ENCODE measurements around the gene NBEA.

Gene NBEA

DNA sequence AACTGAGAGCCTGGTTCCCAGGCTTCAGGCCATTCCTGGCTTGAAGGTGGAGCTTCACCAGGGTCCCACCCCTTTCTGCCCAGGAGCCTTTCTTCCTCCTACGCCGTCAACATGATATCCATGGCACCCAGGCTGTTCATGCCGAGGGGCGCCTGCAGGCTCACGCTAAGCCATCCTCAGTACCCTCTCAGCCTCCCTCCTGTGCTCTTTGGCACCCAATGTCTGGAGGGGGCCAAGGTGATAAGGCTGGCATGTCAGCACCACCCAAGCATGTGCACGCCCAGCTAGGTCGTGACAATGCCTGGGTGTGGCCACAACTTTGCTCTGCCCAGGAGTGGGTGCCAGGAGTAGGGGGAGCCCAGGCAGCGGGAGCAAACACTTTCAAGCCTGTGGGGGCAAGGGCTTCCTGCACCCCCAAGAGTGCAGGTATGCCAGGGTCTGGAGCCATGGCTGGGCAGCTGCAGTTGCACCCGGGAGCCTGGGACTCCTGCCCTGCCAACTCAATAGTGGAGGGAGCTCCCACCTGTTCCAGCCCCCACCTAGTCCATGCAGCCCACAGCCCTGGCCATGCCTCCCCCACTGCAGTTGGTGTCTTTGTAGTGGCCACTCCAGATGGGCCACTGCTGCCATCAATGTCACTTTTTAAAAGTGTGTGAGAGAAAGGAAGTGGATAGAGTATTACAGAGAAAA is 314.5 kb downstream of the NBEA start:
- in situ Hi-C loops (cut with MboI; ENCODE audit: low sequenced_read_pairs): no loop called here

DNA sequence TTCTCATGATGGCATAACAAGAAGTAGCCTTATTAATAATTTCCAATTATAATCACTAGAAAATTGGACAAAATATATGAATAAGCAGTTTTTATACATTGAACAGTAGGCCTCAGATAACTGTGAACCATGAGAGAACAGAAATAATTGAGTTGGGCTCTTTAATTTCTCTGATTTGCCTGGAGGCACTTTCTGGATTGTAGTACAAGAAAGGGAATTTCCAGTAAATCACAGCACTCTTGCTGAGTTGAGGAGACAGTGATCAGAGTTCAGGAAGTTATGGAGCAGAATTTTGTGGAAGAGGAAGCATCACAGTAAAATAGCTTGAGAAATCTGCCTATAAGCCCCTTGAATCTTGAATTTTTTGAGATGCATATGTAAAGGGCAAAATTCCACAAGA is 318.2 kb downstream of the NBEA start:
- in situ Hi-C loops (cut with MboI; ENCODE audit: low sequenced_read_pairs): no loop called here

DNA sequence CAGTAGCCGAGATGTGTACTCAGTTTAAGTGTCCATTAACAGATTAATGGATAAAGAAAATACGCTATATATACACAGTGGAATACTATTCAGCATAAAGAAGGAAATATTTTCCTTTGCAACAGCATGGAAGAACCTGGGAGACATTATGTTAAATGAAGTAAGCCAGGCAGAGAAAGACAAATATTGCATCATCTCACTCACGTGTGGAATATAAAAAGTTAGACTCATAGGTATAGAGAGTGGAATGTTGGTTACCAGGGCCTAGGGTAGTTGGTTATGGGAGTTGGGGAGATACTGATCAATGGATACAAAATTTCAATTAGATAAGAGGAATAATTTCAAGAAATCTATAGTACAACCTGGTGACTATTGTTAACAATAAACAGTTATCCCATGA is 324.3 kb downstream of the NBEA start:
- in situ Hi-C loops (cut with MboI; ENCODE audit: low sequenced_read_pairs): no loop called here

DNA sequence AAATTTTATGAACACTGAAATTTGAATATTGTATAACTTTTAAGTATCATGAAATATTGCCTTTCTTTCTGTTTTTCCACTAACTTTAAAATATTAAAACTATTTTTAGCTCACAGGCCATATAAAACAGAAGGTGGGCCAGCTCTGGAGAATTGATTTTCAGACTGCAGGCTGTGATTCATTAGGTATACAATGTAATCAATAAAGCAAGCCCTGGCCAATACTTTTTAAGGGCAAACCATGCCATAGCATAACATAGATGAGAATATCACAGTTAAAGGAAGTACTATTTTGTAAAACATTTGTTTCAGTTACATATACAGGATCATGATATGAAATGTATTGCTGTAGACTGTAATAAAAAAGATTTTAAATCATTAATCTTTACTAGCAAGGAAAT is 336.8 kb downstream of the NBEA start:
- in situ Hi-C loops (cut with MboI; ENCODE audit: low sequenced_read_pairs): no loop called here

DNA sequence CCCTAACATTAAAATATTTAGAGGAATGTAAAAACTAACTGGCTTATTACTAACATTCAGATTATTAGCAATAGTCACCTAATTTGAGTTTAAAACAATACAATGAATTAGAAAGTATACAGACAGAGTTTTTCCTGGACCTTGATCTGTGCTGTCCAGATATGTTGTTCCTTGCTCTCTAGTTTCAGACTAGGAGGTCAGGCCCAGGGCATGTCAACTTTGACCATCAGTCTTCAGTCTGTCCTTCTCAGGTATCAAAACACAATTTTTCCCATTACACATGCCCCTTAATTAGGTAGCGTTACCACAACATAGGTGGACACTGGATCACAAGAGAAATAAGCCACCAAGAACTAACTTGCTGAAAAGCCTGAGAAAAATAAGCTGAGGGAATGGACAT is 337.4 kb downstream of the NBEA start:
- in situ Hi-C loops (cut with MboI; ENCODE audit: low sequenced_read_pairs): no loop called here

DNA sequence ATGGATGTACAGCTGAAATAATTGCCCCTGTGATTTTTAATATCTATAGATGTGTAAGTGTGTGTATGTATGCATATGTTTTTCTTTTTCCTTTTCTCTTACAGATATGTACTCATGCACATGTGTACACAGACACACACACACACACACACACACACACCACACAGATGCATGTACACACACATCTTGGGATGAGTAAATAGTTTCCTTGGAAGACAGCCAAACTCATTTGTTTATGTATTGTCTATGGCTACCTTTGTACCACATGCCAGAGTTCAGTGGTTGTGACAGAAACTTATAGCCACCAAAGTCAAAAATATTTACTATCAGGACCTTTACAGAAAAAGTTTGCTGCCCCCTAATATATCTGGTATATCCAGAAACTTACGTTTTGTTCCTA is 341.8 kb downstream of the NBEA start:
- in situ Hi-C loops (cut with MboI; ENCODE audit: low sequenced_read_pairs): no loop called here

DNA sequence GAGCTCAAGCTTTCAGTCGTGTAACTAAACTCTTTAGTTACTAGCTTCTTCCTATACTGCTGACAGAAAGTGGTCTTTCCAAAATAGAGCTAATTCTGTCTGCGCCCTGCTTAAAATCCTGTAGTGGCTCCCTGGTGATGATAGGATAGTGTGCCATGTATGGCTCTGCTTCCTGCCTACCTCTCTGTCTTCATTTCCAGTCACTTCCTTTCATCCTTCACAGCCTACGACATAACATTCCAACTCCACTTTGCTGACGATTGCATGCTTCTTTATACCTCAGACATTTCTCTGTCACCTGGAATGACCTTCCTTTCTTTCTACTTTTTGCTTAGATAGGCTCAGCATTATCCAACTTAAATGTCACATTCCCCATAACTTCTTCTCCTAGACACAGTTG is 343.6 kb downstream of the NBEA start:
- in situ Hi-C loops (cut with MboI; ENCODE audit: low sequenced_read_pairs): no loop called here

DNA sequence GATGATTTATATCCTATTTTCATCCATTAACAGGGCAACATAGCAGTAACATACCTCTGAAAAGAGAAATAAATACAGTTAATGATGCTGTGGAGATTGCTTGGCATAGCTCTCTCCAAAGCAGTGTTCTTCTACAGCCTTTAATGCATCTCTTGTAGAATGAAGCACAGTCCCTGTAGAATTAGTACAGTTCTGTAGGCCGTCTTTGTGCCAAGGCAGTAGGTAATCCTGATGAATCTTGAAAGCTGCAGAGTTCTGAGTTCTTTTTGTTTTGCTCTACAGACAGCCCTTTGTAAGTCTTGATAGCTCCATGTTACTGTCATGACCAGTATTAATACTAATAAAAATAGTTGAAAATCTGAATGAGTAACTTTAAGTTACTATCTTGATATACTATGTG is 350.3 kb downstream of the NBEA start:
- in situ Hi-C loops (cut with MboI; ENCODE audit: low sequenced_read_pairs): no loop called here

DNA sequence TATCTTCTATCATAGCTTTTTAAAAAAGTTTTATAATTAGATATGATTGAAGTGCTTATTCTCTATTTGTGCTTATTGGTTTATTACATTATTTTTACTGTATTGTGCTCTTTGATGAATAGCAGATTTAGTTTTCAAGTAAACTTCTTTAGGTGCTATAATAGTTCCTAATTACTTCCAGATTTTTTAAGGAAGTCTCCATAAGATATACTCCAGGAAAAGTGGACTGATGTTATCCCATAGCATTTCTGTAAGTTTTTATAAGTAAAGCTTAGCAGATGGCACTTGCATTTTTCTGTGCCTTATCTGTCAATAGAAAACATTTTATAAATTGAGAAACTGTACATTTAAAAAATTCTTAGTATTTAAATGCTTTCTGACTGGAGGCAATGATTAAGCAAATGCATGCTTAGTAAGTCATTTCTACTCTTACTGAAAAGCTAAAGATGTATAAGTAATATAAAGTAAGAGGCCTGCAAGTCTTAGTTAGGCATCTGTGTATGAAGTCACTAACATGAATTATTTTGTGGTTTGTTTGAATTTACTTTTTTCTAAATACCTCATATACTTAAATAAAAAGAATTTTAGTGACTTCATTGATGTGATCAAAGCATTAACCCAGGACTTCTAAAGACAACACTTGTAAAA is 351.6 kb downstream of the NBEA start:
- in situ Hi-C loops (cut with MboI; ENCODE audit: low sequenced_read_pairs): no loop called here

DNA sequence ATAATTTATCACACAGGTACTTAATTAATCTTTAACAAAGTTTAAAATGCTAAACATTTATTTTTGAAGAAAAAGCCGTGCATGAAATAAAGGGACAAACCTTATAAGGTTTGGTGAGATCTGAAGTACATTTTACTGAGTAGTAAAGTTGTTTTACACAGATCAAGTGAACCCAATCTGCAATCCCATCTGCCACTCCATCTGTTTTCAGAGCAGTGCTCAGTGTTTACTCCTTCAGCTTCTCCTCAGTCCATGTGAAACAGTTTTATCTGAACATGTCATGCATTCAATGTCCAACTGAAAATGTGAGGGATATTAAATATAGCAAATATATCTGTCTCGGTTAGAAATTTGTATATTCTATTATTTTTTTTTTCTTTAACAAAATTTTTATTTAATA is 367.6 kb downstream of the NBEA start:
- in situ Hi-C loops (cut with MboI; ENCODE audit: low sequenced_read_pairs): no loop called here

DNA sequence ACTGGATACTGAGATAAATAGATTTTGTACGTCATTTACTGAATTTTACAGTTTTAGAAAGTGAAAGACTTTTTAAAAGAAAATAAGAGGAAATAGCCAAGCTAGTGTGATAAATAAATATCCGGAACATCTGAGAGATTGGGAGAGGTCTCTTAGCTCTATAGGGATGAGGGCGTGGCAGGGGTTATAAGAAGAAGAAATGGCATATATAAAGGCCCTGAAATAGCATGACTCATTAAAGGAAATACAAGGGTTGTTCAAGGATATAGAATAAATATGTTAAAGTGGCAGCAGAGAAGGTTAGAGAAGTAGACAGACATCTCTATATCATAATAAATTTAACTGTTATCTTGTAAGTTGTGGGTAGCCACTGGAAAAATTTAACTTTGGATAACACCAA is 390.1 kb downstream of the NBEA start:
- in situ Hi-C loops (cut with MboI; ENCODE audit: low sequenced_read_pairs): no loop called here

DNA sequence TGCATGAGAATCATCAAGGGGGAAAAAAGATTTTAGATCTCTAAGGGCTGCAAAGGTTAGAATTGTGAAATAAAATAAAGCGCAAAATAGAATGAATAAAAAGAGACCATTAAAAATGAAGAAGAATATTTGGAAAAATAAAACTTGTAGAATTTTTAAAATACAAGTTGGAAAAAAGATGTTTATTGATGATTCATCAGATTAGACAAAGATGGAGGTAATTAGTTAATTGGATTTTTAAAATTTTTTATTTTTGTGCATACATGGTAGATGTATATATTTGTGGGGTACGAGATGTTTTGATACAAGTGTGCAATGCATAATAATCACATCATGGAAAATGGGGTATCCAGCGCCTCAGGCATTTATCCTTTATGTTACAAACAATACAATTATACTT is 391.1 kb downstream of the NBEA start:
- in situ Hi-C loops (cut with MboI; ENCODE audit: low sequenced_read_pairs): no loop called here

DNA sequence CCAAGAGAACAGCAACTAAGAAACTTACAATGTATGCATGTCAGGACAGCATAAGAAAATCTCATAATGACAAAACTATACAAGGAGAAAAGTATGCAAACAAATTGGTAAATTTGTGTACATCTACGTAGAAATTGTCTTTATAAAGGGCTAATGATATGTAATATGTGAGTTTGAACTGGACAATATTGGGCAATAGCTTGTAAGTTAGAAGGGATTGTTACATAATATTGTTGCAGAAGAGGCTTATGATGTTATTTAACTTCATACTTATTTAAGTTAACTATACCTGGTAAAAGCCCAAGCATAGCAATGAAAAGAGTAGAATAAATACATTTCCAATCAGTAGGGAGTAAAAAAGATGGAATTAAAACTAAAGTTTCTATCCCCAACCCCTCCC is 400.4 kb downstream of the NBEA start:
- in situ Hi-C loops (cut with MboI; ENCODE audit: low sequenced_read_pairs): no loop called here

DNA sequence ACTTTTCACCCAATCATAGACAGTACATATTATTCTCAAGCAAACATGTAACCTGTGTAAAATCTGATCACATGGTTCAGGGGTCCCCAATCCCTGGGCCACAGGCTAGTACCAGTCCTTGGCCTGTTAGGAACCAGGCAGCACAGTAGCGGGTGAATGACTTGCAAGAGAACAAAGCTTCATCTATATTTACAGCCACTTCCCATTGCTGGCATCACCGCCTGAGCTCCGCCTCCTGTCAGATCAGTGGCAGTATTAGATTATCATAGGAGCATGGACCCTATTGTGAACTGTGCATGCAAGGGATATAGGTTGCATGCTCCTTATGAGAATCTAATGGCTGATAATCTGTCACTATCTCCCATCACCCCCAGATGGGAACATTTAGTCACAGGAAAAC is 401.3 kb downstream of the NBEA start:
- in situ Hi-C loops (cut with MboI; ENCODE audit: low sequenced_read_pairs): no loop called here

DNA sequence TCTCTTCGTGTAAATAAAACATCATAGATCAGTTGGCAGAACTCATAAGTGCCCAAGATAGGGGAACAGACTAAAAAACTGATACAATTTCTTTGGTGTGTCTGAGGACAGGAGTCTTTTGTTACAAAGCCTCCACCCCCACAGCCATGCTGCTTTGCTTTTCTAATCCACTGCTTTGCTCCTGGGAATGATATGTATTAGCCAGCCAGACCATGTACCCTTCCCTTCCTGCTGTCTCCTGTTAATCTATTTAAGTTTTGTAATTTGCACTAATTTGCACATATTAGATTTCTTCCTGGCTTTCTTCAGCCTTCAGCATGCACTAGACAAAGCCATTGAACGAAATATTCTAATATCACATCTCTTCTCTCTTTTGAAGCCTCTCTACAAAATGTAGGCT is 403.9 kb downstream of the NBEA start:
- in situ Hi-C loops (cut with MboI; ENCODE audit: low sequenced_read_pairs): no loop called here

DNA sequence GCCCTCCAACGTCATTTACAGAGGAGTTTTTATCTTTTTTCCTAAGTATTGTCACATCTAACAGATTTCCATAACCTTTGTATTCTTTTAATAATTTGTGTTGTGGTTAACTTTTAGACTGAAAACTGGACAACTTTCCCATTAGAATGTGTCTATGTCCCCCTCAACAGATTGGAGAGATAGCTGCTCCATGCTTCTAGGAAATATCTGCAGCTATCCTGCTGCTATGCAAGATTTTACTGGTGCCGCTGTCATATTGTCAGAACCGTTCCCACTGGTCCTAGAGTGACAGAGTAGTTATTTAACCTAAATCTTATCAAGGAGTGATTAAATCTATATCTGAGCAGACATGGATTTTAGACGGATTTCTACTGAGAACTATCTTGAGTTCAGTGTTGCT is 404.4 kb downstream of the NBEA start:
- in situ Hi-C loops (cut with MboI; ENCODE audit: low sequenced_read_pairs): no loop called here

DNA sequence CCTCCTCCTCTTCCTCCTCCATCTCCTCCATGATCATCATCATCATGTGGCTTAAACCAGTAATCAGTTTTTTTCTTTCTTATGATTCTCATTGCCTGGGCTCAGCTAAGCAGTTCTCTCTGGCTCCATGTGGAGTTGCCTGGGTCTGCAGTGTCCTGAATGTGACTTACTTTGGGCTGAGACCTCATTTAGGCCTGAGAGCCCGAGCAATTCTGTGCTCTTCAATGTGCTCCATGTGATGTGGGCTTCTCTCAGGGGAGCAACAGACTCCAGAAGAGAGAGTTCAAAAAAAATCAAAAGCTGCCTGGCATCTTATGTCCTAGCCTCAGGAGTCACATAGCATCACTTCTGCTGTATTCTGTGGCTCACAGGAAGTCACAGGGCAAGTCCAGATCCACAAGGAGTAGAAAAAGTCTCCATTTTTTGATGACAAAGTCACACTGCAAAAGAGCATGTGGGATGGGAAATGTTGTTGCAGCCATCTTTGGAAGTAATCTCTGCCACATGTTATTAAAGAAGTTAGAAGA is 405.7 kb downstream of the NBEA start:
- in situ Hi-C loops (cut with MboI; ENCODE audit: low sequenced_read_pairs): no loop called here

DNA sequence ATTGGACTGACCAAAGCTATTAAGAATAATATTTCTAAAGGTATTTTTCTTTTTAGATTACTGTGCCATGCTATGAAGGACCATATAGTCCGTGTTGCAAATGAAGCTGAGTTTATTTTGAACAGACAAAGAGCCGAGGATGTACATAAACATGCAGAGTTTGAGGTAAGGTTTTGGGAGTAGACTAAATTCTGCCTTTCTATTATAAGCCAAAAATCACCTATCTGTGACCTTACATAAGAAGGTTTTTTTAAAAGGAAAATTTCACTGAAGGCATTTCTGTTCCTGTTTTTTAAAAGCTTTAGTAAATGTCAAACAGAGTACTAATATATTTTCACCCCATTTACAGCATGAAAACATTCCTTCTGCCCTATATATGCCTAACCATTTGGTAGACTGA is 407.0 kb downstream of the NBEA start:
- in situ Hi-C loops (cut with MboI; ENCODE audit: low sequenced_read_pairs): no loop called here

DNA sequence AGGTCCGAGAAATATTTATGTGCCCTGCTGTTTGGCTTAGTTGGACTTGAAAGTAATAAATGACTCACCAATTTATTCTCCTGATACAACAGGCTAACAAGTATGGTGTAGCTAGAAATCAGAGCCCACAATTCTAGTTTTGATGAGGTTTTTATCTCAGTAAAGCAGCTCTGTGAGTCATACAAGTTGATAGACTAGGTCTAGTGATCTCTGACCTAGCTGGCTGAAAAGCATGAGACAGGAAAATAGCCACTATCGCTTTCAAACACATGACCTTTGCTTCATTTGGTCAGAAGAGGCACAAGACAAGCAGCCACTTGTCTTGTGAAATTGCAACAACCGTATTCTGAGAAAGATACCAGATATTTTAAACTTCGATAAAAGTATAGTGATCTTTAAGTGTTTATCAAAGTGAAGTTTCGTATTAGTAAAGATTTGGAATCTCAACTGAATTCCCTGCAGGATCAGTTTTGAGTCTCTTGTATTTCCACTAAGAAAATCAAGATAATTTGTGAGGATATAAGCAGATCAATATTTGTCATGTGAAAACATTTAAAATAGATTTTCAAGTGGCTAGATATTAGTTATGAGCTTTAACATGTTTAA is 407.7 kb downstream of the NBEA start:
- in situ Hi-C loops (cut with MboI; ENCODE audit: low sequenced_read_pairs): no loop called here

DNA sequence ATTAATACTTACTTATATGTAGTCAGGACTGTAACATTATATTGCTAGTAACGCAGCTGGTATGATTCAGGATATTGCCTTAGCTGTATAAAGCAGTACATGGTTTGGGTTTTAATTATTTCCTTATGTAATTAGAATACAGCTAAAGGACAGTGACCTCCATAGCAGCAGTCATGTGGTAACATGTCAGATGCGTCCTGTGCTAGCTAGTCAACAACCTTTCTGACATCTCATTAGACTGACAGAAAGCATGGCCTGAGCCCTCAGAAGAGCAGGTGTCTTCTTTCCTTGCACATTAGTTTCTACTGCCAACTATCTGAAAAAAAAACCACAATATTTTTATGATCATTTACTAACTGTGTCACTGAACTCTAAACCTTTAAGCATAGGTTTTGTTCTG is 412.2 kb downstream of the NBEA start:
- in situ Hi-C loops (cut with MboI; ENCODE audit: low sequenced_read_pairs): no loop called here

DNA sequence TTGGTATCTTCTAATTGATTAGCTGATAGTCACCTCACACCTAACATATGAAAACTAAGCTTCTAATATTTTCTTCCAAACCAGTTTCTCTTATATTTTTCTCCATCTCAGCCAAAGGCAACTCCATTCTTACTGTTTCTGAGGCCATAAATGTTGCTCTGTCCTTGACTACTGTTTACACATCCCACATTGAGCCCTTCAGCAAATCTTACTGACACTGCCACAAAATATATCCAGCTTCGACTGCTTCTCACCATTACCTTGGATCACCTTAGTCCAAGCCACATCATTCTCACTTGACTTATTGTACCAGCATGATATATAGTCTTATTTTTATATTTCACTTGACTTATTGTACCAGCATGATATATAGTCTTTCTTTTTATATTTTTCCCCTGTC is 412.8 kb downstream of the NBEA start:
- in situ Hi-C loops (cut with MboI; ENCODE audit: low sequenced_read_pairs): no loop called here

DNA sequence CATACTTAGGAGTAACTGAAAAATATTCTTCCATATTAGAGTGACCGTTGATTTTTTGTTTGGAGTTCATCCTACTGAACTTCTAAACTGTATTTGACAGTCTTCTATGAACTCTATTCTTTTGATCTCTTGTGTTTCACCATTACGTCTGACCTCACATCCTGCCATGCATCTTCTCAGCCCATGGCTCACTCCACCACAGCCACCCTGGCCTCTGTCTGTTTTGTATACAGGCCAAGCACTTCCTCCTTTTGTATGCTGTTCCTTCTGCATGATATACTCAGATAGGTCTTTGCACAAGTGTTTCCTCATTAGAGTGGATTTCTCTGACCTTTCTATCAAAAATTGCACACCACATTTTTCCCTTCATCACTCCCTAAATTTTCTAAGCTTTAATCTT is 414.5 kb downstream of the NBEA start:
- in situ Hi-C loops (cut with MboI; ENCODE audit: low sequenced_read_pairs): no loop called here
